ENCODE measurements around the gene ALG14. TPM values are rescaled to one million over a fixed set of nuclear protein-coding genes. Genes with fewer than 3 reads are reported as not detected.

ALG14 gene
- total RNA-seq, 1 donor from 2014 or later: 10.5 TPM

- no peak overlapping the region for H3K27ac Mint-ChIP-seq
- peaks cover 10% of the 10 kb centered on the region for H3K36me3 Mint-ChIP-seq (ENCODE audit: insufficient read depth)
- H3K4me3 Mint-ChIP-seq (ENCODE audit: low read depth): no peak overlapping the region
- H3K27me3 Mint-ChIP-seq: peaks cover 4% of the 10 kb centered on the region
- H3K9me3 Mint-ChIP-seq (ENCODE audit: low read depth): peaks cover 3% of the 10 kb centered on the region
- DNase-seq (ENCODE audit: low spot score, unreplicated experiment): no peak
- no peak for TF ChIP-seq CTCF (IDR thresholded peaks at IDR 0.05; ENCODE audit: unreplicated experiment)
- H3K4me1 Mint-ChIP-seq (ENCODE audit: low read depth): peaks cover 37% of the 10 kb centered on the region
Observed at GRCh38 chr1:94934551-94934950, 138.2 kb downstream of the ALG14 start.

GRCh38 chr1:94931254-94931841 is 141.4 kb downstream of the ALG14 start:
- peaks cover 3% of the 10 kb centered on the region for H3K9me3 Mint-ChIP-seq (ENCODE audit: low read depth)
- peaks cover 10% of the 10 kb centered on the region for H3K36me3 Mint-ChIP-seq (ENCODE audit: insufficient read depth)
- peaks cover 44% of the 10 kb centered on the region for H3K4me1 Mint-ChIP-seq (ENCODE audit: low read depth)
- TF ChIP-seq CTCF (IDR thresholded peaks at IDR 0.05; ENCODE audit: unreplicated experiment): no peak
- no peak for DNase-seq (ENCODE audit: low spot score, unreplicated experiment)
- no peaks in the 10 kb centered on the region for H3K27me3 Mint-ChIP-seq
- no peak overlapping the region for H3K27ac Mint-ChIP-seq
- H3K4me3 Mint-ChIP-seq (ENCODE audit: low read depth): no peak overlapping the region

- Mint-ChIP-seq H3K36me3 (ENCODE audit: insufficient read depth) (peaks cover 12% of the 10 kb centered on the region), H3K27me3 (no peaks in the 10 kb centered on the region), H3K4me3 (ENCODE audit: low read depth) (peak overlapping the region; percentile 57), H3K27ac (peak overlapping the region; percentile 17), H3K4me1 (ENCODE audit: low read depth) (peaks cover 35% of the 10 kb centered on the region), H3K9me3 (ENCODE audit: low read depth) (peaks cover 3% of the 10 kb centered on the region)
- TF ChIP-seq CTCF (IDR thresholded peaks at IDR 0.05; ENCODE audit: unreplicated experiment): no peak
- no peak for DNase-seq (ENCODE audit: low spot score, unreplicated experiment)
Observed at GRCh38 chr1:94929351-94930217, 143.2 kb downstream of the ALG14 start.

- Mint-ChIP-seq H3K36me3 (ENCODE audit: insufficient read depth) (peaks cover 12% of the 10 kb centered on the region), H3K27me3 (no peaks in the 10 kb centered on the region), H3K9me3 (ENCODE audit: low read depth) (peaks cover 3% of the 10 kb centered on the region), H3K27ac (peak overlapping the region; percentile 100), H3K4me3 (ENCODE audit: low read depth) (peak overlapping the region; percentile 84), H3K4me1 (ENCODE audit: low read depth) (peaks cover 45% of the 10 kb centered on the region)
- no peak for DNase-seq (ENCODE audit: low spot score, unreplicated experiment)
- no peak for TF ChIP-seq CTCF (IDR thresholded peaks at IDR 0.05; ENCODE audit: unreplicated experiment)
Observed at GRCh38 chr1:94928293-94928939, 144.3 kb downstream of the ALG14 start.

- Mint-ChIP-seq H3K27me3 (no peaks in the 10 kb centered on the region), H3K36me3 (ENCODE audit: insufficient read depth) (peaks cover 9% of the 10 kb centered on the region), H3K27ac (peak overlapping the region; percentile 100), H3K4me3 (ENCODE audit: low read depth) (peak overlapping the region; percentile 84), H3K9me3 (ENCODE audit: low read depth) (peaks cover 3% of the 10 kb centered on the region), H3K4me1 (ENCODE audit: low read depth) (peaks cover 54% of the 10 kb centered on the region)
- no peak for TF ChIP-seq CTCF (IDR thresholded peaks at IDR 0.05; ENCODE audit: unreplicated experiment)
- no peak for DNase-seq (ENCODE audit: low spot score, unreplicated experiment)
Observed at GRCh38 chr1:94927405-94928175, 145.2 kb downstream of the ALG14 start.
